Tibial artery (tissue), 4 donors: ENCODE measurements around the gene NFIA.

Source experiments
- DNase-seq, 2 donors: peaks; one replicate each; pipeline ENCODE4 v3.0.0-alpha.2; 2019
- H3K27ac ChIP-seq, 2 donors: fragments of 200-600 bp; sonication (generic) in 1 of 2; 1 replicate in 1 of 2; 2 replicates in 1 of 2; pipeline ENCODE4 v1.5.1; 2018 to 2019; ENCODE audit warnings: mild to moderate bottlenecking in 1 of 2
- H3K27me3 ChIP-seq, 2 donors: fragments of 200-600 bp; sonication (generic) in 1 of 2; one replicate each; pipeline versions ENCODE4 v1.5.1 to v1.6.0; 2016 to 2019
- H3K36me3 ChIP-seq, 3 donors: fragments of 200-600 bp; sonication (generic) in 2 of 3; one replicate each; pipeline ENCODE4 v1.5.1; 2016 to 2019; ENCODE audit warnings: mild to moderate bottlenecking in 2 of 3
- H3K4me1 ChIP-seq, 4 donors: fragments of 200-600 bp; sonication (generic) in 2 of 4; 1 replicate in 3 of 4; 2 replicates in 1 of 4; pipeline ENCODE4 v1.5.1; 2016 to 2019
- H3K4me3 ChIP-seq, 2 donors: fragments of 200-600 bp; sonication (generic) in 1 of 2; 1 replicate in 1 of 2; 2 replicates in 1 of 2; pipeline ENCODE4 v1.5.1; 2018 to 2019; ENCODE audit warnings: mild to moderate bottlenecking in 2 of 2
- H3K9me3 ChIP-seq, 3 donors: fragments of 200-600 bp; sonication (generic) in 1 of 3; one replicate each; pipeline ENCODE4 v1.5.1; 2016 to 2019
- intact Hi-C: fragments of 100-400 bp; cut with DNase I; formaldehyde crosslinking; loops from one replicate; pipeline ENCODE4 v1.15.0; 2023; ENCODE audit warnings: low total_unique reads
- TF ChIP-seq, protein P1 (sequence below), 2 experiments: fragments of 200-600 bp in 1 of 2; fragments of 450-650 bp in 1 of 2; IDR thresholded peaks; one replicate each; pipeline ENCODE4 v1.5.1; 2017 to 2019; ENCODE audit warnings: antibody characterized with exemption in 2 of 2, mild to moderate bottlenecking in 1 of 2, moderate library complexity in 1 of 2

Gene NFIA

DNA sequence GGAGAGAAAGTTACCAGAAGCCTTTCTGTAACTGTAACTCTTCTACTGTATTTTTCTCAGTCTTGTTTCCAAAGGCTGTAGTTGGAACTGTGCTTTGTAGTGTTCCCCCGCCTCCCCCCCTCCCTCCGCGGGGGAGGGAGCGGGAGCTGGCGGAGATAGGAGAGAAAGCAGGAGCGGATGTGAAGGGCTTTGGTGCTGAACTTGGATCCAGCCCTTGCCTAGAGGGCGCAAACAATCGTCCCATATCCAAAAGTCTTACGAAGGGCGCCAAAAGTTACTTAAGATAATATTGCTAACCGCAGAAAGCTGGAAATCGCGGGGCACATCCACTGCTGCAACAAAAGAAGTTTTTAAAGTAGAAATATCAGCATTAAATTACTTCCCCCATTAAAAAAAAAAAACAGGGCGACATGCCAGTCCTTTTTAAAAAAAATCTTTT, 2.4 kb upstream of the NFIA start:
- H3K4me3 ChIP-seq = peak overlapping the region; percentile 88 to 95
- no peaks in the 10 kb centered on the region for H3K9me3 ChIP-seq
- peak overlapping the region; percentile 99 for H3K27ac ChIP-seq
- intact Hi-C loops = loop anchor here (5.0 to 10.0 kb wide), 2 partner anchors 38 to 255 kb away; no protein-coding TSS in a partner anchor
- TF ChIP-seq, protein P1, sequence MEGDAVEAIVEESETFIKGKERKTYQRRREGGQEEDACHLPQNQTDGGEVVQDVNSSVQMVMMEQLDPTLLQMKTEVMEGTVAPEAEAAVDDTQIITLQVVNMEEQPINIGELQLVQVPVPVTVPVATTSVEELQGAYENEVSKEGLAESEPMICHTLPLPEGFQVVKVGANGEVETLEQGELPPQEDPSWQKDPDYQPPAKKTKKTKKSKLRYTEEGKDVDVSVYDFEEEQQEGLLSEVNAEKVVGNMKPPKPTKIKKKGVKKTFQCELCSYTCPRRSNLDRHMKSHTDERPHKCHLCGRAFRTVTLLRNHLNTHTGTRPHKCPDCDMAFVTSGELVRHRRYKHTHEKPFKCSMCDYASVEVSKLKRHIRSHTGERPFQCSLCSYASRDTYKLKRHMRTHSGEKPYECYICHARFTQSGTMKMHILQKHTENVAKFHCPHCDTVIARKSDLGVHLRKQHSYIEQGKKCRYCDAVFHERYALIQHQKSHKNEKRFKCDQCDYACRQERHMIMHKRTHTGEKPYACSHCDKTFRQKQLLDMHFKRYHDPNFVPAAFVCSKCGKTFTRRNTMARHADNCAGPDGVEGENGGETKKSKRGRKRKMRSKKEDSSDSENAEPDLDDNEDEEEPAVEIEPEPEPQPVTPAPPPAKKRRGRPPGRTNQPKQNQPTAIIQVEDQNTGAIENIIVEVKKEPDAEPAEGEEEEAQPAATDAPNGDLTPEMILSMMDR (IDR thresholded peaks at IDR 0.05) = peak in 1 of 2 experiments; percentile 28
- H3K4me1 ChIP-seq = peaks cover 0 to 48% (median 30%) of the 10 kb centered on the region in 4 donors
- DNase-seq = peak; percentile 90 to 94
- H3K36me3 ChIP-seq = no peaks in the 10 kb centered on the region
- no peaks in the 10 kb centered on the region for H3K27me3 ChIP-seq

DNA sequence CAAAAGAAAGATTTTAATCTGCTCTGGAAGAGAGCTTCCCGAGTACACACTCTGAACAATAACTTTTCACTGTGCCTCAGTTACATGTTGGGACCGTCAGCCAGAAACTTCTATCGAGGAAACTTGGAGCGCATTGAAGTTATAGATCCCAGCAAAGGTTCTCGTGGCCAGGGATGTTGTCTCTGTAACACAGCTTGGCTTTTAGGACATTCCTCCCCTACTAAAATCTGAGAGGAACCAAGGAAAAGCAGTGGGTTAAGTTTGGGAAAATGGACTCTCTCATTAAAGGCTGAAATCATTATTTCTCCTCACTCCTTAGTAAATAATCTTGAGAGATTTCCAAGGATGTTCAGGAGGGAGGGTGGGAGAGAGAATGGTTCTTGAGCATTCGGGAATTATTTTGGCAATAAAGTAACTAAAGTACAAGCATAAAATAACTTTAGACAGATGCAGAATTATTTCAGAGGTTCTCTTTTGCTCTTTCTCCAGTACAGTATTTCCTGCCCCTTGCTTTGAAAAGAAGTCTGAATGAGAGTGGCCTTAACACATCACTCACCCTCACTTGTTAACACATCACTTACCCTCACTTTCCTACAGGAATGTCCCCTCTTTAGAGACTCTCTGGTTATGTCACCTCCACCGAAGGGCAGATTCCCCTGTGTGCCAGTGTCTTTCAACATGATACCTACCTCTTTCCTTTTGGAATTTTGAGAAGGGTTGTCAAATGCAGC, 1.8 kb upstream of the NFIA start:
- Histone ChIP-seq H3K27me3 (no peaks in the 10 kb centered on the region), H3K36me3 (no peaks in the 10 kb centered on the region), H3K9me3 (no peaks in the 10 kb centered on the region), H3K4me3 (peak overlapping the region; percentile 88 to 95), H3K27ac (peak overlapping the region; percentile 99), H3K4me1 (peaks cover 0 to 50% (median 30%) of the 10 kb centered on the region in 4 donors)
- intact Hi-C loops = loop anchor here (10.0 kb wide), 1 partner anchor 254 kb away; no protein-coding TSS in a partner anchor
- TF ChIP-seq, protein P1 (IDR thresholded peaks at IDR 0.05) = no peak
- DNase-seq = no peak

DNA sequence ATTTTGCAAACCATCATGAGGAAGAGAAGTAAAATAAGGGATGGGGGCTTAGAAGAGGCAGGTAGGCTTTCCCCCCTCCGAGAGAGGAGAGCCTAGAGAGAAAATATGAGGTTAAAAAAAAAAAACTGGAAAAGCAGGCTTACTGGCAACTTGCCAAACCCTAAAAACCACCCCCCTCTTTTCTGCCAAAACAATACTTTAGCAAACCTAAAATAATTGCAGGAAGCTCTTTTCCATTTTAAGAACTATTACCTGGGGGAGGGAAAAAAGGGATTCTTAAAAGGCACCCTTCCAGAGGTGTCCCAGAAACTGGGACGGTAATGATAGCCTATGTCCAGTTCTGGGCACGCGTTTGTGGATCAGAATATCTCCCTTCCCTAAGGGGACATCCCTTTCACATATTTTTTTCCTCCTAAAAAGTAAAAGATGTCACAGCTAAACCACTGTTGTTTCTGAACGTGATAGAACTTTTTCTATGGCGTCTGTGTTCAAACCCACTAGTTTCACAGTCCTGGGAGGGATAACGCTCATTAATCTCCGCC, 1.1 kb upstream of the NFIA start:
- H3K27ac ChIP-seq = peak overlapping the region; percentile 99
- peaks cover 0 to 46% (median 31%) of the 10 kb centered on the region in 4 donors for H3K4me1 ChIP-seq
- no peaks in the 10 kb centered on the region for H3K9me3 ChIP-seq
- intact Hi-C loops = loop anchor here (10.0 kb wide), 1 partner anchor 254 kb away; no protein-coding TSS in a partner anchor
- no peaks in the 10 kb centered on the region for H3K27me3 ChIP-seq
- DNase-seq = no peak
- peak overlapping the region; percentile 88 to 95 for H3K4me3 ChIP-seq
- no peaks in the 10 kb centered on the region for H3K36me3 ChIP-seq
- TF ChIP-seq, protein P1 (IDR thresholded peaks at IDR 0.05) = no peak

DNA sequence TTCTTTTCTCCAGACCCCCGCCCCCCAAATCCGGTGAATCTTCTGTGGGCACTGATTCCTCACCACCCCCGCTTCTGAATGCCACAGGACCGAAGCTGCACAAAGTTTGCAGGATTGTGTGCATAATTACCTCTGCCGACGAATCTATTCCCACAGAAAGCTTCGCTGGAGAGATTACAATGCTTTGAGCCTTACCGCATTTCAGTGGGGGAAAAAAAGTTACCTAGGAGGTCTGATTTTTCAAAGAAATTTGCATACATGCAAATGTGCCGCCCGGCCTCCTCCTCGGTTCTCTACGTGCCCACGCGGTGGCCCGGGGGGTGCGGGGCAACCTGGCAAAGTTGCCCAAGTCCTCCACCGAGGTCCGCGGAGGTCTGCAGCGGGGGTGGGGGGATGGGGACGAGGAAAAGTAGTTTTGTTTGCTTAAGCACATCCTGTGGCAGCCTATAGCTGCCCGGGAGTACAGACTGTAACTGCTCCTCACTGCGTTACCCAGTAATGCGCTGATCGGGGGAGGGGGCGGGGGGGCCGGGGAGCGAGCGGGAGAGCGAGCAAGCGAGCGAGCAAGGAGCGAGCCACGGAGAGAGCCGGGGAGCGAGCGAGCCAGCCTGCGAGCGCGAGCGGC, 563 bp upstream of the NFIA start:
- peak overlapping the region; percentile 88 to 95 for H3K4me3 ChIP-seq
- H3K36me3 ChIP-seq = no peaks in the 10 kb centered on the region
- intact Hi-C loops = loop anchor here (10.0 kb wide), 1 partner anchor 253 kb away; no protein-coding TSS in a partner anchor
- TF ChIP-seq, protein P1 (IDR thresholded peaks at IDR 0.05) = no peak
- no peaks in the 10 kb centered on the region for H3K9me3 ChIP-seq
- no peaks in the 10 kb centered on the region for H3K27me3 ChIP-seq
- H3K4me1 ChIP-seq = peaks cover 0 to 45% (median 31%) of the 10 kb centered on the region in 4 donors
- peak in 1 of 2 donors; percentile 76 for DNase-seq
- H3K27ac ChIP-seq = peak overlapping the region; percentile 99

DNA sequence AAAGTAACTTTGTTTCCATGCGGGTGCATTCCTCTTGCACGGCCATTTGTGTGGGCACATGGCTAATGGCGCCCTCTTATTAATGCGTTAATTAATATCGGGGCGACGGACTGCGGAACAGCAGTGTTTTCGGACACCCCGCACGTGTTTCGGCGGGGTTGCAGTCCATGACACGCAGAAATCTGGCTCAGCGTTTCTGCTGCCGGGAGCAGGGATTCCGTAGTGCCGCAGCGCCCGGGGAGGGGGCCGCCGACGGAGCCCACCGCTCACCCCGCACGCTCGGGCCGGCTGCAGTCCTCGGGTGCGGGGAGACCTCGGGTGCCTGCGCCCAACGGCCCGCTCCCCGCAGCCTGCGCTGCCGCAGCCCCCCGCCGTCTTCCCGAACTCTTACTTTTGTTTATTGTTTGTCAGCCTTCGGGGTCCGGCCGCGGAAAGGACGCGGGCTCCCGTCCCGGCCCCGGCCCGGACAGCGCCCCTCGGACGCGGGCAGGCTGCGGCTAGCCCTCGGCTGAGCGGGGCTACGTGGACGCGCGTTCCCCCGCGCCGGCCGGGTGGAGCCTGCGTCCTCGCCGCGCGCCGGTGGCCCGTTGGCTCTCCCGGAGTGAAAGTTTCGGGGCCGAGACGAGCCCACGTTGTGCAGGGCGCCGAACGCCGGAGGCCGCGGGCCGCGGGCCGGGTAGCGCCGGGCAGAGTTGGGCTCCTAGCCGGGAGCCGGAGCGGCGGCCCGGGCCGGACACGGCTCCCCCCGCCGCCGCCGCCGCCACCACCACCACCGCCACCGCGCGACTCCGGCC, 849 bp downstream of the NFIA start:
- Histone ChIP-seq H3K27ac (peak overlapping the region; percentile 99), H3K4me1 (peaks cover 0 to 57% (median 30%) of the 10 kb centered on the region in 4 donors), H3K9me3 (no peaks in the 10 kb centered on the region), H3K36me3 (peaks cover 2 to 4% (median 2%) of the 10 kb centered on the region in 3 donors), H3K4me3 (peak overlapping the region; percentile 88 to 95), H3K27me3 (no peaks in the 10 kb centered on the region)
- intact Hi-C loops = loop anchor here (10.0 kb wide), 1 partner anchor 252 kb away; no protein-coding TSS in a partner anchor
- no peak for DNase-seq
- TF ChIP-seq, protein P1 (IDR thresholded peaks at IDR 0.05) = no peak
